SK-N-SH (cell line): Measurements from ENCODE around the gene PARP15. TPM values are rescaled to one million over a fixed set of nuclear protein-coding genes. Genes with fewer than 3 reads are reported as not detected.
"Not testable (repeated sequence)": the region's sequence is repeated elsewhere in the genome, so short reads cannot be mapped to it uniquely, and the experiment has no call there.

Source experiments
- CTCF ChIA-PET: fragments of 300-600, 350-600 bp; formaldehyde crosslinking; extraction: SDS; loops from one replicate; lab custom pipeline; 2021; lab: Yijun Ruan, JAX
- POLR2A ChIA-PET: fragments of 350-600 bp; sonication (Branson Sonifier 250); formaldehyde crosslinking; extraction: SDS; loops from one replicate; lab custom pipeline; 2020; ENCODE audit warnings: antibody characterized with exemption, inconsistent platforms; lab: Yijun Ruan, JAX
- DNase-seq: peaks from one replicate; pipeline ENCODE4 v3.0.0; 2012
- H2AFZ ChIP-seq: fragments of 200-600 bp; sonication (generic); 2 replicates; pipeline ENCODE4 v1.8.1; 2016; ENCODE audit warnings: antibody characterized with exemption, mild to moderate bottlenecking, low read depth
- H3F3A ChIP-seq: fragments of 200-600 bp; sonication (generic); replicated peaks from 2 replicates; pipeline ENCODE3; 2016; ENCODE audit warnings: antibody characterized with exemption, mild to moderate bottlenecking; ENCODE audit not compliant: insufficient read depth
- H3K27ac ChIP-seq, 2 experiments: fragments of 200-500 bp in 1 of 2; fragments of 200-600 bp in 1 of 2; sonication (Bioruptor generic) in 1 of 2; sonication (generic), shearing (Covaris generic) in 1 of 2; 2 replicates each; pipeline versions ENCODE4 v1.5.1 to v1.6.1; 2014 to 2016; ENCODE audit warnings: low read depth in 2 of 2, inconsistent platforms in 1 of 2, low read length in 1 of 2, mild to moderate bottlenecking in 1 of 2, mixed read lengths in 1 of 2
- H3K27me3 ChIP-seq: fragments of 200-600 bp; sonication (generic), shearing (Covaris generic); 2 replicates; pipeline ENCODE4 v1.6.1; 2016; ENCODE audit warnings: mixed run types; ENCODE audit not compliant: insufficient read depth
- H3K36me3 ChIP-seq, 2 experiments: fragments of 200-500 bp in 1 of 2; fragments of 200-600 bp in 1 of 2; sonication (Bioruptor generic) in 1 of 2; sonication (generic) in 1 of 2; replicated peaks in 1 of 2; 2 replicates each; pipeline versions ENCODE3 to v1.5.1; 2014 to 2016; ENCODE audit warnings: low read length in 1 of 2, mild to moderate bottlenecking in 1 of 2; ENCODE audit not compliant: insufficient read depth in 2 of 2, control insufficient read depth in 1 of 2
- H3K4me1 ChIP-seq, 2 experiments: fragments of 200-500 bp in 1 of 2; fragments of 200-600 bp in 1 of 2; sonication (Bioruptor generic) in 1 of 2; sonication (generic), shearing (Covaris generic) in 1 of 2; 2 replicates each; pipeline versions ENCODE4 v1.5.1 to v1.6.1; 2014 to 2016; ENCODE audit warnings: low read depth in 1 of 2, low read length in 1 of 2, mixed run types in 1 of 2; ENCODE audit not compliant: insufficient read depth in 2 of 2, control insufficient read depth in 1 of 2
- H3K4me2 ChIP-seq: fragments of 200-600 bp; sonication (generic), shearing (Covaris generic); 2 replicates; pipeline ENCODE4 v1.6.1; 2017; ENCODE audit warnings: mixed run types
- H3K4me3 ChIP-seq, 2 experiments: fragments of 200-500 bp in 1 of 2; fragments of 200-600 bp in 1 of 2; sonication (Bioruptor generic) in 1 of 2; sonication (generic), shearing (Covaris generic) in 1 of 2; 2 replicates each; pipeline versions ENCODE4 v1.5.1 to v1.8.1; 2014 to 2016; ENCODE audit warnings: low read depth in 2 of 2, inconsistent platforms in 1 of 2, low read length in 1 of 2, mild to moderate bottlenecking in 1 of 2, mixed read lengths in 1 of 2, moderate library complexity in 1 of 2
- H3K79me2 ChIP-seq: fragments of 200-600 bp; sonication (generic); 2 replicates; pipeline ENCODE4 v1.8.1; 2017; ENCODE audit warnings: mild to moderate bottlenecking; ENCODE audit not compliant: insufficient read depth
- H3K9ac ChIP-seq: fragments of 200-600 bp; sonication (generic); 2 replicates; pipeline ENCODE4 v1.6.1; 2017; ENCODE audit warnings: mixed run types
- H3K9me2 ChIP-seq: fragments of 200-600 bp; sonication (generic); 2 replicates; pipeline ENCODE4 v1.6.1; 2017; ENCODE audit warnings: mixed run types
- H3K9me3 ChIP-seq: fragments of 200-600 bp; sonication (generic); 2 replicates; pipeline ENCODE4 v1.6.1; 2017; ENCODE audit warnings: mixed run types, mild to moderate bottlenecking, moderate library complexity
- H4K20me1 ChIP-seq: fragments of 200-600 bp; sonication (generic); 2 replicates; pipeline ENCODE4 v1.6.1; 2017; ENCODE audit warnings: mild to moderate bottlenecking, mixed run types; ENCODE audit not compliant: insufficient read depth
- CHD2 ChIP-seq: fragments of 150-350 bp; IDR thresholded peaks from 2 replicates; pipeline ENCODE4 v1.6.1; 2018; ENCODE audit warnings: low read length; ENCODE audit not compliant: partially characterized antibody
- ELF1 ChIP-seq: IDR thresholded peaks from 2 replicates; pipeline ENCODE4 v1.4.0; 2012
- FOSL2 ChIP-seq: IDR thresholded peaks from 2 replicates; pipeline ENCODE4 v1.4.0; 2012; ENCODE audit warnings: low read depth, mild to moderate bottlenecking, moderate library complexity, borderline replicate concordance
- FOXJ3 ChIP-seq: sonication (generic); formaldehyde crosslinking; IDR thresholded peaks from 2 replicates; pipeline ENCODE4 v1.5.1; 2020; ENCODE audit warnings: mild to moderate bottlenecking, missing genetic modification reagents
- SIN3A ChIP-seq: IDR thresholded peaks from 2 replicates; pipeline ENCODE4 v1.6.1; 2012; ENCODE audit warnings: low read depth, mild to moderate bottlenecking, low read length, moderate library complexity, borderline replicate concordance
- SMC3 ChIP-seq: IDR thresholded peaks from 2 replicates; pipeline ENCODE4 v1.6.1; 2012; ENCODE audit warnings: low read depth, low read length, improper control_type of control experiment
- TAF1 ChIP-seq: IDR thresholded peaks from 2 replicates; pipeline ENCODE4 v1.6.1; 2012; ENCODE audit warnings: low read depth, mild to moderate bottlenecking, low read length, moderate library complexity, borderline replicate concordance
- TCF12 ChIP-seq: IDR thresholded peaks from 2 replicates; pipeline ENCODE4 v1.4.0; 2012
- TEAD4 ChIP-seq: IDR thresholded peaks from 2 replicates; pipeline ENCODE4 v1.4.0; 2012; ENCODE audit warnings: mild to moderate bottlenecking, borderline replicate concordance; ENCODE audit not compliant: insufficient read depth
- YY1 ChIP-seq: IDR thresholded peaks from 2 replicates; pipeline ENCODE4 v1.4.0; 2012; ENCODE audit warnings: low read depth, mild to moderate bottlenecking
- WGBS: methylation state at CpG from one replicate; pipeline ENCODE4 v1.1.6; 2017; ENCODE audit warnings: low lambda C conversion rate; 5-methylcytosine and 5-hydroxymethylcytosine counted together
- polyA plus RNA-seq, 3 experiments: library from polyadenylated mRNA; depleted of rRNA; stranded (reverse); fragments of >200 nt; gene quantifications; 2 replicates each; pipeline ENCODE4 v1.2.3, GENCODE V29; 2012
- TF ChIP-seq, protein P1 (sequence below): IDR thresholded peaks from 2 replicates; pipeline ENCODE4 v1.4.0; 2012; ENCODE audit warnings: low read depth, borderline replicate concordance
- TF ChIP-seq, protein P2 (sequence below): fragments of 150-350 bp; IDR thresholded peaks from 2 replicates; pipeline ENCODE4 v1.6.1; 2016; ENCODE audit warnings: mild to moderate bottlenecking, low read depth, low read length
- TF ChIP-seq, protein P3 (sequence below): IDR thresholded peaks from 2 replicates; pipeline ENCODE4 v1.4.0; 2012; ENCODE audit warnings: low read depth
- TF ChIP-seq, protein P4 (sequence below): fragments of 200-600 bp; sonication (generic); IDR thresholded peaks from 2 replicates; pipeline ENCODE4 v1.6.1; 2017; ENCODE audit warnings: antibody characterized with exemption, mild to moderate bottlenecking, moderate library complexity

The PARP15 gene
- polyA plus RNA-seq, 1 of the 3 experiments (the other 2 are of a cell fraction) = not detected

DNA sequence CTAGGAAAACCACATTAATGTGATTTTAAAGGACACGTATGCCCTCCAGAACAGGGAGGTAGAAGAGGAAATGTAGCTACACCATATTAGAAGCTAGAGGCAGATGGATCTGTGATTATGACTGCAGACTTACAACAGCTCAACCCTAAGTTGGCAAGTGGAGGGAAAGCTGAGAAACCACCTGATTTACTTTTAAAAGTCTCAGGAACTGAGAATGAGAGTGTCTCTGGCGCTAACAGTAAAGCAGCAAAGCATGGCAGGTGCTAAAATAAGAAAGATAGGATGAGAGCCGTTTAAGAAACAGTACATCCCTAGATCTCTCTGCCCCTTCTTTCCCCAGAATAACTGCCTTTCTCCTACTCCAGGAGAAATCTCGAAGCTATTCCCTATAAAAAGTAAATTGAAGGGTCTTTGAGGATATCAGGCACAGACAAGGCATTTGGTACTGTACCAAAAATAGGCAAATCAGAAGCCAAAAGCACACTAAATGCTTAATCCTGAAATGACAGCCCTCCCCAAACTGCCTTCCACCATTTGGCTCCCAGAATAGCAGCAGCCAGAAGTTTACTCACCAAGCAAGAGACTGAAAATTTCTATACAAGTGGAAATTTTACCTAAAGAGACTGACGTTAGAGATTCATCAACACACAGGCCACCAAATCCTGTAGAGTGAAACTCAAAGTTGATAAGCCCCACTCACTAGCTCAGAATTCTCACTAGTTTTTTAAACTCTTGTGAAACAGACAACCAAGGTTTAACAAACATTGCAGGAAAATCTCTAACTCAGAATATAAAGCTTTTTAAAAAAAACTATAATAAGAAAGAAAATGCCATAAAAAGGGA is 68.9 kb downstream of the PARP15 start:
- H3F3A ChIP-seq = no peaks in the 10 kb centered on the region
- no peaks in the 10 kb centered on the region for H3K36me3 ChIP-seq
- peaks cover 7% of the 10 kb centered on the region; the same call in 1 of the 2 replicates for H3K27me3 ChIP-seq
- H3K4me2 ChIP-seq = no peak overlapping the region
- H3K4me1 ChIP-seq = no peaks in the 10 kb centered on the region
- H4K20me1 ChIP-seq = no peaks in the 10 kb centered on the region
- H3K9ac ChIP-seq = no peak overlapping the region
- TF ChIP-seq FOSL2 = no peak
- TF ChIP-seq, protein P1, sequence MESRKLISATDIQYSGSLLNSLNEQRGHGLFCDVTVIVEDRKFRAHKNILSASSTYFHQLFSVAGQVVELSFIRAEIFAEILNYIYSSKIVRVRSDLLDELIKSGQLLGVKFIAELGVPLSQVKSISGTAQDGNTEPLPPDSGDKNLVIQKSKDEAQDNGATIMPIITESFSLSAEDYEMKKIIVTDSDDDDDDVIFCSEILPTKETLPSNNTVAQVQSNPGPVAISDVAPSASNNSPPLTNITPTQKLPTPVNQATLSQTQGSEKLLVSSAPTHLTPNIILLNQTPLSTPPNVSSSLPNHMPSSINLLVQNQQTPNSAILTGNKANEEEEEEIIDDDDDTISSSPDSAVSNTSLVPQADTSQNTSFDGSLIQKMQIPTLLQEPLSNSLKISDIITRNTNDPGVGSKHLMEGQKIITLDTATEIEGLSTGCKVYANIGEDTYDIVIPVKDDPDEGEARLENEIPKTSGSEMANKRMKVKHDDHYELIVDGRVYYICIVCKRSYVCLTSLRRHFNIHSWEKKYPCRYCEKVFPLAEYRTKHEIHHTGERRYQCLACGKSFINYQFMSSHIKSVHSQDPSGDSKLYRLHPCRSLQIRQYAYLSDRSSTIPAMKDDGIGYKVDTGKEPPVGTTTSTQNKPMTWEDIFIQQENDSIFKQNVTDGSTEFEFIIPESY = no peak
- TF ChIP-seq, protein P2, sequence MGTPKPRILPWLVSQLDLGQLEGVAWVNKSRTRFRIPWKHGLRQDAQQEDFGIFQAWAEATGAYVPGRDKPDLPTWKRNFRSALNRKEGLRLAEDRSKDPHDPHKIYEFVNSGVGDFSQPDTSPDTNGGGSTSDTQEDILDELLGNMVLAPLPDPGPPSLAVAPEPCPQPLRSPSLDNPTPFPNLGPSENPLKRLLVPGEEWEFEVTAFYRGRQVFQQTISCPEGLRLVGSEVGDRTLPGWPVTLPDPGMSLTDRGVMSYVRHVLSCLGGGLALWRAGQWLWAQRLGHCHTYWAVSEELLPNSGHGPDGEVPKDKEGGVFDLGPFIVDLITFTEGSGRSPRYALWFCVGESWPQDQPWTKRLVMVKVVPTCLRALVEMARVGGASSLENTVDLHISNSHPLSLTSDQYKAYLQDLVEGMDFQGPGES = no peak
- TF ChIP-seq ELF1 = no peak
- no peak for TF ChIP-seq CHD2
- TF ChIP-seq TAF1 = no peak
- TF ChIP-seq TCF12 = no peak
- TF ChIP-seq TEAD4 = no peak
- TF ChIP-seq, protein P3, sequence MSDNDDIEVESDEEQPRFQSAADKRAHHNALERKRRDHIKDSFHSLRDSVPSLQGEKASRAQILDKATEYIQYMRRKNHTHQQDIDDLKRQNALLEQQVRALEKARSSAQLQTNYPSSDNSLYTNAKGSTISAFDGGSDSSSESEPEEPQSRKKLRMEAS = no peak
- no peak for TF ChIP-seq SIN3A
- TF ChIP-seq, protein P4, sequence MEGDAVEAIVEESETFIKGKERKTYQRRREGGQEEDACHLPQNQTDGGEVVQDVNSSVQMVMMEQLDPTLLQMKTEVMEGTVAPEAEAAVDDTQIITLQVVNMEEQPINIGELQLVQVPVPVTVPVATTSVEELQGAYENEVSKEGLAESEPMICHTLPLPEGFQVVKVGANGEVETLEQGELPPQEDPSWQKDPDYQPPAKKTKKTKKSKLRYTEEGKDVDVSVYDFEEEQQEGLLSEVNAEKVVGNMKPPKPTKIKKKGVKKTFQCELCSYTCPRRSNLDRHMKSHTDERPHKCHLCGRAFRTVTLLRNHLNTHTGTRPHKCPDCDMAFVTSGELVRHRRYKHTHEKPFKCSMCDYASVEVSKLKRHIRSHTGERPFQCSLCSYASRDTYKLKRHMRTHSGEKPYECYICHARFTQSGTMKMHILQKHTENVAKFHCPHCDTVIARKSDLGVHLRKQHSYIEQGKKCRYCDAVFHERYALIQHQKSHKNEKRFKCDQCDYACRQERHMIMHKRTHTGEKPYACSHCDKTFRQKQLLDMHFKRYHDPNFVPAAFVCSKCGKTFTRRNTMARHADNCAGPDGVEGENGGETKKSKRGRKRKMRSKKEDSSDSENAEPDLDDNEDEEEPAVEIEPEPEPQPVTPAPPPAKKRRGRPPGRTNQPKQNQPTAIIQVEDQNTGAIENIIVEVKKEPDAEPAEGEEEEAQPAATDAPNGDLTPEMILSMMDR = no peak
- no peak for TF ChIP-seq FOXJ3
- TF ChIP-seq YY1 = no peak
- no peak for TF ChIP-seq SMC3
- H2AFZ ChIP-seq = no peak overlapping the region
- H3K79me2 ChIP-seq = no peaks in the 10 kb centered on the region
- H3K4me3 ChIP-seq = no peak overlapping the region
- ChIA-PET POLR2A (no interaction called here), CTCF (no interaction called here)
- no peak for DNase-seq
- WGBS = 66% methylated on average over 5 of the region's 5 CpGs
- no peaks in the 10 kb centered on the region for H3K9me3 ChIP-seq
- no peak overlapping the region for H3K27ac ChIP-seq
- no peaks in the 10 kb centered on the region for H3K9me2 ChIP-seq

DNA sequence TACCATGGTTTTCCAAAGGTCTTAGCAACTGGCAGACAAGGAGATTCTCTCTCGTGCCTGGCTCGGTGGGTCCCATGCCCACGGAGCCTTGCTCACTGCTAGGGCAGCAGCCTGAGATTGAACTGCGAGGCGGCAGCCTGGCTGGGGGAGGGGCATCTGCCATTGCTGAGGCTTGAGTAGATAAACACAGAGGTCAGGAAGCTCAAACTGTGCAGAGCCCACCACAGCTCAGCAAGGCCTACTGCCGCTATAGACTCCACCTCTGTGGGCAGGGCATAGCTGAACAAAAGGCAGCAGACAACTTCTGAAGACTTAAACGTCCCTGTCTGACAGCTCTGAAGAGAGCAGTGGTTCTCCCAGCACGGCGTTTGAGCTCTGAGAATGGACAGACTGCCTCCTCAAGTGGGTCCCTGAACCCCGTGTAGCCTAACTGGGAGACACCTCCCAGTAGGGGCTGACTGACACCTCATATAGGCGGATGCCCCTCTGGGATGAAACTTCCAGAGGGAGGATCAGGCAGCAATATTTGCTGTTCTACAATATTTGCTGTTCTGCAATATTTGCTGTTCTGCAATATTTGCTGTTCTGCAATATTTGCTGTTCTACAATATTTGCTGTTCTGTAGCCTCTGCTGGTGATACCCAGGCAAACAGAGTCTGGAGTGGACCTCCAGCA is 73.9 kb downstream of the PARP15 start:
- H3K4me1 ChIP-seq, H3F3A ChIP-seq, H4K20me1 ChIP-seq, CTCF ChIA-PET, DNase-seq, H3K4me2 ChIP-seq, H3K36me3 ChIP-seq, H2AFZ ChIP-seq, H3K9me3 ChIP-seq, H3K4me3 ChIP-seq, H3K27ac ChIP-seq, H3K9ac ChIP-seq, H3K79me2 ChIP-seq, POLR2A ChIA-PET, H3K9me2 ChIP-seq: not testable (repeated sequence)
- 56% methylated on average over 8 of the region's 11 CpGs for WGBS
- H3K27me3 ChIP-seq = peaks cover 11% of the 10 kb centered on the region; the same call in 1 of the 2 replicates

DNA sequence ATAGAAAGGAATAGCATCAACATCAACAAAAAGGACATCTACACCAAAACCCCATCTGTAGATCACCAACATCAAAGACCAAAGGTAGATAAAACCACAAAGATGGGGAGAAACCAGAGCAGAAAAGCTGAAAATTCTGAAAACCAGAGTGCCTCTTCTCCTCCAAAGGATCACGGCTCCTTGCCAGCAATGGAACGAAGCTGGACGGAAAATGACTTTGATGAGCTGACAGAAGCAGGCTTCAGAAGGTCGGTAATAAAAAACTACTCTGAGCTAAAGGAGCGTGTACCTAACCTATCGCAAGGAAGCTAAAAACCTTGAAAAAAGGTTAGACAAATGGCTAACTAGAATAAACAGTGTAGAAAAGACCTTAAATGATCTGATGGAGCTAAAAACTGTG is 74.5 kb downstream of the PARP15 start:
- H3K9me2 ChIP-seq, POLR2A ChIA-PET, H2AFZ ChIP-seq, DNase-seq, H3K4me3 ChIP-seq, CTCF ChIA-PET, H3K4me1 ChIP-seq, H3K79me2 ChIP-seq, H3K9me3 ChIP-seq, H3F3A ChIP-seq, H4K20me1 ChIP-seq, H3K27ac ChIP-seq, H3K36me3 ChIP-seq, H3K4me2 ChIP-seq, H3K9ac ChIP-seq: not testable (repeated sequence)
- 73% methylated on average over 6 of the region's 6 CpGs for WGBS
- H3K27me3 ChIP-seq = peaks cover 11% of the 10 kb centered on the region; the same call in 1 of the 2 replicates
